ENCODE measurements around the gene TTI1. TPM values are rescaled to one million over a fixed set of nuclear protein-coding genes. Genes with fewer than 3 reads are reported as not detected.

TTI1 gene
- total RNA-seq, 1 experiment from 2014 or later: 26.9 TPM

DNA sequence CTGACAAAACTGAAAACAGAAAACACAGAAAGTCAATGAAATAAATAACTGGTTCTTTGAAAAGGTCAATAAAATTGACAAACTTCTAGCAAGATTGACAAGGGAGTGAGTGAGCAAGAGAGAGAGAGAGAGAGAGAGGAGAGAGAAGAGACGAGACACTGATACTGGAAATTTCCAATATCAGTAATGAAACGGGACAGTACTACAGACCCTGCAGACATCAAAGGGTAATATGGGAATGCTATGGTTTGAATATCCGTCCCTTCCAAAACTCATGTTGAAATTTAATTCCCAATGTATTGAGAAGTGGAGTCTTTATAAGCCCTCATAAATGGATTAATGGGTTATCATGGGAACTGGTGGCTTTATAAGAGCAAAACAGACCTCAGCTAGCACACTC, 3.8 kb downstream of the TTI1 start:
- H3K27me3 ChIP-seq (ENCODE audit: insufficient read depth, low read length): no peaks in the 10 kb centered on the region
- no peak overlapping the region for H3K4me3 ChIP-seq (replicated peaks in 1 of 2; ENCODE audit: low read depth in 1 of 2, low read length in 2 of 2)
- H3K4me1 ChIP-seq (ENCODE audit: control insufficient read depth in 1 of 2, insufficient read depth in 2 of 2, low read length in 2 of 2): peaks cover 6 to 18% of the 10 kb centered on the region in 2 experiments; a peak in 3 of 4 replicates
- DNase-seq (ENCODE audit: low read depth, low spot score): no peak
- intact Hi-C loops (cut with micrococcal nuclease): no loop called here
- TF ChIP-seq, protein P1, sequence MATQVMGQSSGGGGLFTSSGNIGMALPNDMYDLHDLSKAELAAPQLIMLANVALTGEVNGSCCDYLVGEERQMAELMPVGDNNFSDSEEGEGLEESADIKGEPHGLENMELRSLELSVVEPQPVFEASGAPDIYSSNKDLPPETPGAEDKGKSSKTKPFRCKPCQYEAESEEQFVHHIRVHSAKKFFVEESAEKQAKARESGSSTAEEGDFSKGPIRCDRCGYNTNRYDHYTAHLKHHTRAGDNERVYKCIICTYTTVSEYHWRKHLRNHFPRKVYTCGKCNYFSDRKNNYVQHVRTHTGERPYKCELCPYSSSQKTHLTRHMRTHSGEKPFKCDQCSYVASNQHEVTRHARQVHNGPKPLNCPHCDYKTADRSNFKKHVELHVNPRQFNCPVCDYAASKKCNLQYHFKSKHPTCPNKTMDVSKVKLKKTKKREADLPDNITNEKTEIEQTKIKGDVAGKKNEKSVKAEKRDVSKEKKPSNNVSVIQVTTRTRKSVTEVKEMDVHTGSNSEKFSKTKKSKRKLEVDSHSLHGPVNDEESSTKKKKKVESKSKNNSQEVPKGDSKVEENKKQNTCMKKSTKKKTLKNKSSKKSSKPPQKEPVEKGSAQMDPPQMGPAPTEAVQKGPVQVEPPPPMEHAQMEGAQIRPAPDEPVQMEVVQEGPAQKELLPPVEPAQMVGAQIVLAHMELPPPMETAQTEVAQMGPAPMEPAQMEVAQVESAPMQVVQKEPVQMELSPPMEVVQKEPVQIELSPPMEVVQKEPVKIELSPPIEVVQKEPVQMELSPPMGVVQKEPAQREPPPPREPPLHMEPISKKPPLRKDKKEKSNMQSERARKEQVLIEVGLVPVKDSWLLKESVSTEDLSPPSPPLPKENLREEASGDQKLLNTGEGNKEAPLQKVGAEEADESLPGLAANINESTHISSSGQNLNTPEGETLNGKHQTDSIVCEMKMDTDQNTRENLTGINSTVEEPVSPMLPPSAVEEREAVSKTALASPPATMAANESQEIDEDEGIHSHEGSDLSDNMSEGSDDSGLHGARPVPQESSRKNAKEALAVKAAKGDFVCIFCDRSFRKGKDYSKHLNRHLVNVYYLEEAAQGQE (IDR thresholded peaks at IDR 0.05; ENCODE audit: low read depth): no peak
- TF ChIP-seq CBX3 (IDR thresholded peaks at IDR 0.05; ENCODE audit: low read depth) (no peak), ELF1 (IDR thresholded peaks at IDR 0.05; ENCODE audit: borderline replicate concordance, low read depth) (no peak), FOSL1 (IDR thresholded peaks at IDR 0.05; ENCODE audit: low read depth) (no peak), CEBPB (IDR thresholded peaks at IDR 0.05; ENCODE audit: low read depth) (no peak)
- TF ChIP-seq, protein P2, sequence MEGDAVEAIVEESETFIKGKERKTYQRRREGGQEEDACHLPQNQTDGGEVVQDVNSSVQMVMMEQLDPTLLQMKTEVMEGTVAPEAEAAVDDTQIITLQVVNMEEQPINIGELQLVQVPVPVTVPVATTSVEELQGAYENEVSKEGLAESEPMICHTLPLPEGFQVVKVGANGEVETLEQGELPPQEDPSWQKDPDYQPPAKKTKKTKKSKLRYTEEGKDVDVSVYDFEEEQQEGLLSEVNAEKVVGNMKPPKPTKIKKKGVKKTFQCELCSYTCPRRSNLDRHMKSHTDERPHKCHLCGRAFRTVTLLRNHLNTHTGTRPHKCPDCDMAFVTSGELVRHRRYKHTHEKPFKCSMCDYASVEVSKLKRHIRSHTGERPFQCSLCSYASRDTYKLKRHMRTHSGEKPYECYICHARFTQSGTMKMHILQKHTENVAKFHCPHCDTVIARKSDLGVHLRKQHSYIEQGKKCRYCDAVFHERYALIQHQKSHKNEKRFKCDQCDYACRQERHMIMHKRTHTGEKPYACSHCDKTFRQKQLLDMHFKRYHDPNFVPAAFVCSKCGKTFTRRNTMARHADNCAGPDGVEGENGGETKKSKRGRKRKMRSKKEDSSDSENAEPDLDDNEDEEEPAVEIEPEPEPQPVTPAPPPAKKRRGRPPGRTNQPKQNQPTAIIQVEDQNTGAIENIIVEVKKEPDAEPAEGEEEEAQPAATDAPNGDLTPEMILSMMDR (IDR thresholded peaks at IDR 0.05 in 2 of 3, conservative IDR thresholded peaks at IDR 0.05 in 1 of 3; ENCODE audit: borderline replicate concordance in 1 of 3, insufficient read depth in 1 of 3, low read depth in 2 of 3, low read length in 2 of 3): no peak
- no peaks in the 10 kb centered on the region for H3K9me2 ChIP-seq (ENCODE audit: insufficient read depth)
- H3K36me3 ChIP-seq (ENCODE audit: control insufficient read depth in 1 of 2, insufficient read depth in 2 of 2, low read length in 2 of 2): no peaks in the 10 kb centered on the region
- no peak overlapping the region for H3K4me2 ChIP-seq (ENCODE audit: low read length)
- ATAC-seq: no peak
- ChIA-PET RAD21 (ENCODE audit: low non-redundant PET in 1 of 2, low total read pairs in 2 of 2, uncharacterized antibody in 2 of 2, unreplicated experiment in 2 of 2) (no interaction called here), CTCF (interaction anchor here (0.6 kb wide), 1 partner anchor 23 kb away, joined by 5 read pairs; no protein-coding TSS in a partner anchor), POLR2A (no interaction called here)
- no peak overlapping the region for H2AFZ ChIP-seq (ENCODE audit: low read depth, low read length, poor library complexity, severe bottlenecking)
- no TSS peak for BruUV-seq (replicated peaks)
- peaks cover 98% of the 10 kb centered on the region for H3K79me2 ChIP-seq (ENCODE audit: insufficient read depth, low read length)
- no peak overlapping the region for H3K27ac ChIP-seq (ENCODE audit: low read depth, low read length)
- H3K9ac ChIP-seq (ENCODE audit: low read length): no peak overlapping the region
- H4K20me1 ChIP-seq (ENCODE audit: insufficient read depth): peaks cover 12% of the 10 kb centered on the region; the same call in 1 of the 2 replicates
- no peaks in the 10 kb centered on the region for H3K9me3 ChIP-seq (ENCODE audit: control insufficient read depth in 1 of 2, insufficient read depth in 1 of 2, low read depth in 1 of 2, low read length in 2 of 2)
